H1 (cell line): ENCODE results near the gene GABRG3. TPM values are rescaled to one million over a fixed set of nuclear protein-coding genes. Genes with fewer than 3 reads are reported as not detected.

ENCODE experiments used
- CTCF ChIA-PET: fragments of 300-600 bp; sonication (Branson Sonifier 250); formaldehyde crosslinking; loops from one replicate; lab custom pipeline; 2021; ENCODE audit not compliant: partially characterized antibody; lab: Charles Lee
- POLR2A ChIA-PET: fragments of 300-600 bp; sonication (Branson Sonifier 250); formaldehyde crosslinking; loops from one replicate; lab custom pipeline; 2021; ENCODE audit warnings: inconsistent platforms; ENCODE audit not compliant: partially characterized antibody; lab: Charles Lee
- DNase-seq, 2 experiments: peaks; one replicate each; pipeline versions ENCODE4 v3.0.0 to v3.0.0-alpha.2; 2010 to 2022; ENCODE audit warnings: low spot score in 2 of 2, low read depth in 1 of 2, mixed read lengths in 1 of 2
- FAIRE-seq: peaks from 2 replicates; lab custom pipeline; 2011; peaks lifted over from hg19 to GRCh38; lab: Jason Lieb, UNC
- H2AFZ ChIP-seq: 2 replicates; pipeline ENCODE4 v1.8.1; 2012; ENCODE audit warnings: low read length, inconsistent platforms
- H2AK5ac ChIP-seq: 2 replicates; pipeline ENCODE4 v1.6.1; 2013; ENCODE audit warnings: low read depth, low read length
- H2BK120ac ChIP-seq: replicated peaks from 2 replicates; pipeline ENCODE3; 2013; ENCODE audit warnings: low read depth, low read length, inconsistent platforms
- H2BK12ac ChIP-seq: 2 replicates; pipeline ENCODE4 v1.6.1; 2013; ENCODE audit warnings: low read depth, low read length
- H2BK15ac ChIP-seq: 2 replicates; pipeline ENCODE4 v1.6.1; 2013; ENCODE audit warnings: low read length
- H2BK20ac ChIP-seq: 2 replicates; pipeline ENCODE4 v1.6.1; 2013; ENCODE audit warnings: low read length
- H2BK5ac ChIP-seq: 2 replicates; pipeline ENCODE4 v1.6.1; 2013; ENCODE audit warnings: low read depth, low read length
- H3K14ac ChIP-seq: 2 replicates; pipeline ENCODE4 v1.6.1; 2013; ENCODE audit warnings: inconsistent platforms; ENCODE audit not compliant: insufficient read length
- H3K18ac ChIP-seq: 2 replicates; pipeline ENCODE4 v1.6.1; 2013; ENCODE audit warnings: low read length; ENCODE audit errors: extremely low read depth
- H3K23ac ChIP-seq: 2 replicates; pipeline ENCODE4 v1.6.1; 2013; ENCODE audit warnings: inconsistent platforms; ENCODE audit not compliant: insufficient read length
- H3K23me2 ChIP-seq: 2 replicates; pipeline ENCODE4 v1.6.1; 2013; ENCODE audit warnings: low read depth, low read length
- H3K27ac ChIP-seq: 2 replicates; pipeline ENCODE4 v1.6.1; 2011; ENCODE audit warnings: low read depth, low read length, inconsistent platforms
- H3K27me3 ChIP-seq, 4 experiments: replicated peaks in 1 of 4; 1 replicate in 1 of 4; 2 replicates in 3 of 4; pipeline versions ENCODE4 v1.6.1 to v1.8.1; 2011 to 2013; ENCODE audit warnings: low read length in 3 of 4, mild to moderate bottlenecking in 3 of 4, inconsistent platforms in 2 of 4, mixed read lengths in 2 of 4, moderate library complexity in 1 of 4; ENCODE audit not compliant: control insufficient read depth in 3 of 4, insufficient read depth in 3 of 4; ENCODE audit errors: extremely low read depth in 1 of 4
- H3K36me3 ChIP-seq, 4 experiments: 2 replicates each; pipeline versions ENCODE4 v1.6.1 to v1.8.1; 2011 to 2013; ENCODE audit warnings: mild to moderate bottlenecking in 4 of 4, low read length in 3 of 4, moderate library complexity in 2 of 4, control low read depth in 1 of 4, inconsistent platforms in 1 of 4; ENCODE audit not compliant: insufficient read depth in 4 of 4, control insufficient read depth in 2 of 4
- H3K4ac ChIP-seq: replicated peaks from 2 replicates; pipeline ENCODE3; 2013; ENCODE audit warnings: low read length, low read depth, mixed read lengths, inconsistent platforms; ENCODE audit not compliant: insufficient read length
- H3K4me1 ChIP-seq, 4 experiments: replicated peaks in 1 of 4; 1 replicate in 1 of 4; 2 replicates in 3 of 4; pipeline versions ENCODE4 v1.6.1 to v1.8.1; 2011 to 2013; ENCODE audit warnings: low read length in 3 of 4, inconsistent platforms in 2 of 4, mixed read lengths in 1 of 4; ENCODE audit not compliant: insufficient read depth in 4 of 4, control insufficient read depth in 3 of 4
- H3K4me2 ChIP-seq, 2 experiments: 2 replicates each; pipeline versions ENCODE4 v1.6.1 to v1.8.1; 2011 to 2013; ENCODE audit warnings: low read depth in 2 of 2, low read length in 2 of 2, control low read depth in 1 of 2, inconsistent platforms in 1 of 2, mild to moderate bottlenecking in 1 of 2; ENCODE audit not compliant: insufficient read depth in 1 of 2
- H3K4me3 ChIP-seq, 4 experiments: fragments of 200-600, 300-600 bp in 1 of 4; sonication (generic), shearing (Covaris generic), sonication (Bioruptor Twin) in 1 of 4; 2 replicates each; pipeline versions ENCODE4 v1.5.1 to v1.8.1; 2011 to 2016; ENCODE audit warnings: low read length in 4 of 4, low read depth in 3 of 4, control low read depth in 2 of 4, inconsistent platforms in 2 of 4, mild to moderate bottlenecking in 2 of 4, mixed read lengths in 1 of 4, moderate library complexity in 1 of 4; ENCODE audit not compliant: insufficient read depth in 2 of 4; ENCODE audit errors: extremely low read depth in 1 of 4
- H3K56ac ChIP-seq: replicated peaks from 2 replicates; pipeline ENCODE3; 2013; ENCODE audit warnings: low read depth, mild to moderate bottlenecking, mixed read lengths, low read length, inconsistent platforms; ENCODE audit not compliant: insufficient read length
- H3K79me1 ChIP-seq: 2 replicates; pipeline ENCODE4 v1.6.1; 2013; ENCODE audit warnings: low read depth, low read length, control low read depth
- H3K79me2 ChIP-seq, 2 experiments: 2 replicates each; pipeline versions ENCODE4 v1.6.1 to v1.8.1; 2012 to 2013; ENCODE audit warnings: low read length in 2 of 2, mild to moderate bottlenecking in 2 of 2, inconsistent platforms in 1 of 2; ENCODE audit not compliant: insufficient read depth in 2 of 2, control insufficient read depth in 1 of 2
- H3K9ac ChIP-seq, 4 experiments: replicated peaks in 1 of 4; 1 replicate in 1 of 4; 2 replicates in 3 of 4; pipeline versions ENCODE4 v1.6.1 to v1.8.1; 2011 to 2013; ENCODE audit warnings: low read depth in 3 of 4, low read length in 3 of 4, control low read depth in 2 of 4, mild to moderate bottlenecking in 2 of 4, moderate library complexity in 2 of 4, inconsistent platforms in 1 of 4; ENCODE audit errors: extremely low read depth in 1 of 4
- H3K9me3 ChIP-seq, 2 experiments: 2 replicates each; pipeline versions ENCODE4 v1.6.1 to v1.8.1; 2012 to 2013; ENCODE audit warnings: mild to moderate bottlenecking in 2 of 2, moderate library complexity in 2 of 2, control low read depth in 1 of 2, inconsistent platforms in 1 of 2, low read depth in 1 of 2, low read length in 1 of 2, mixed read lengths in 1 of 2; ENCODE audit not compliant: insufficient read depth in 2 of 2
- H4K20me1 ChIP-seq, 2 experiments: replicated peaks in 1 of 2; 2 replicates each; pipeline versions ENCODE3 to v1.8.1; 2011 to 2013; ENCODE audit warnings: inconsistent platforms in 2 of 2, low read length in 2 of 2, mild to moderate bottlenecking in 1 of 2; ENCODE audit not compliant: insufficient read depth in 2 of 2, control insufficient read depth in 1 of 2
- H4K5ac ChIP-seq: 2 replicates; pipeline ENCODE4 v1.6.1; 2013; ENCODE audit warnings: low read length, low read depth, mixed read lengths, inconsistent platforms; ENCODE audit not compliant: insufficient read length
- H4K8ac ChIP-seq: 2 replicates; pipeline ENCODE4 v1.8.0; 2013; ENCODE audit warnings: mild to moderate bottlenecking, moderate library complexity, low read length, inconsistent platforms; ENCODE audit not compliant: insufficient read depth; ENCODE audit errors: extremely low read depth
- H4K91ac ChIP-seq: replicated peaks from 2 replicates; pipeline ENCODE3; 2013; ENCODE audit warnings: low read length, mixed read lengths, inconsistent platforms; ENCODE audit not compliant: insufficient read length
- BACH1 ChIP-seq: IDR thresholded peaks from 2 replicates; pipeline ENCODE4 v1.6.1; 2012; ENCODE audit warnings: low read length, improper control_type of control experiment
- CREB1 ChIP-seq: IDR thresholded peaks from 2 replicates; pipeline ENCODE4 v1.6.1; 2012; ENCODE audit warnings: inconsistent platforms
- EGR1 ChIP-seq: IDR thresholded peaks from 2 replicates; pipeline ENCODE4 v1.6.1; 2011; ENCODE audit warnings: low read depth, low read length, borderline replicate concordance
- FOSL1 ChIP-seq: IDR thresholded peaks from 2 replicates; pipeline ENCODE4 v1.6.1; 2011; ENCODE audit warnings: mild to moderate bottlenecking, low read depth, low read length, moderate library complexity; ENCODE audit not compliant: insufficient read depth
- JUND ChIP-seq: IDR thresholded peaks from 2 replicates; pipeline ENCODE4 v1.6.1; 2011; ENCODE audit warnings: mild to moderate bottlenecking, improper control_type of control experiment, low read length
- KDM5A ChIP-seq: fragments of 200-600 bp; IDR thresholded peaks from 2 replicates; pipeline ENCODE4 v1.7.1; 2012; ENCODE audit warnings: mild to moderate bottlenecking, low read length, inconsistent platforms, mixed read lengths
- PHF8 ChIP-seq: fragments of 200-600 bp; sonication (generic); conservative IDR thresholded peaks from 2 replicates; pipeline ENCODE4 v1.7.1; 2012; ENCODE audit warnings: low read depth, mild to moderate bottlenecking, inconsistent platforms, low read length, moderate library complexity
- POLR2AphosphoS5 ChIP-seq: IDR thresholded peaks from 2 replicates; pipeline ENCODE4 v1.6.1; 2011; ENCODE audit warnings: low read depth, low read length
- SIRT6 ChIP-seq: IDR thresholded peaks from one replicate; pipeline ENCODE4 v1.7.1; 2012; ENCODE audit warnings: low read length, inconsistent platforms
- SP2 ChIP-seq: IDR thresholded peaks from 2 replicates; pipeline ENCODE4 v1.6.1; 2012; ENCODE audit warnings: mild to moderate bottlenecking, low read length, inconsistent platforms
- TCF12 ChIP-seq: IDR thresholded peaks from 2 replicates; pipeline ENCODE4 v1.6.1; 2011; ENCODE audit warnings: low read depth, mild to moderate bottlenecking, low read length
- WGBS, 2 experiments: shearing (Covaris generic) in 1 of 2; methylation state at CpG; one replicate each; pipeline versions ENCODE4 v1.1.6 to v1.1.7; 2013 to 2015; ENCODE audit warnings: low lambda C conversion rate in 2 of 2, mixed read lengths in 2 of 2, inconsistent platforms in 1 of 2, low coverage in 1 of 2, missing lambda C conversion rate in 1 of 2; ENCODE audit not compliant: insufficient replicate concordance in 2 of 2, insufficient coverage in 1 of 2, insufficient read length in 1 of 2; ENCODE audit errors: extremely low coverage in 1 of 2, missing lambda C conversion rate in 1 of 2; 5-methylcytosine and 5-hydroxymethylcytosine counted together
- polyA plus RNA-seq, 7 experiments: library from polyadenylated mRNA; depleted of rRNA in 3 of 7; stranded (reverse) in 5 of 7; unstranded in 2 of 7; fragments of >200 nt in 5 of 7; fragments of 200-250 nt in 2 of 7; gene quantifications; 1 replicate in 5 of 7; 2 replicates in 1 of 7; 4 replicates in 1 of 7; pipeline versions ENCODE4 v1.2.1 to v1.2.3, GENCODE V29; 2011 to 2013; ENCODE audit warnings: missing spikeins in 2 of 7, mixed read lengths in 2 of 7
- total RNA-seq: library from RNA; stranded (reverse); fragmentation: NEBNext Ultra II Directional; extraction: Animal tissue kit (Norgen Biotek cat#: 25700); gene quantifications from 2 replicates; pipeline ENCODE4 v1.2.1, GENCODE V29; 2021
- TF ChIP-seq, protein P1 (sequence below): IDR thresholded peaks from 2 replicates; pipeline ENCODE4 v1.6.1; 2012; ENCODE audit warnings: low read length, inconsistent platforms

GABRG3 gene
- total and polyA plus RNA-seq, 2 of the 8 experiments (the other 6 are each of a cell fraction or from before 2014, with no cell fraction given), result 0.17 to 0.80 TPM

DNA sequence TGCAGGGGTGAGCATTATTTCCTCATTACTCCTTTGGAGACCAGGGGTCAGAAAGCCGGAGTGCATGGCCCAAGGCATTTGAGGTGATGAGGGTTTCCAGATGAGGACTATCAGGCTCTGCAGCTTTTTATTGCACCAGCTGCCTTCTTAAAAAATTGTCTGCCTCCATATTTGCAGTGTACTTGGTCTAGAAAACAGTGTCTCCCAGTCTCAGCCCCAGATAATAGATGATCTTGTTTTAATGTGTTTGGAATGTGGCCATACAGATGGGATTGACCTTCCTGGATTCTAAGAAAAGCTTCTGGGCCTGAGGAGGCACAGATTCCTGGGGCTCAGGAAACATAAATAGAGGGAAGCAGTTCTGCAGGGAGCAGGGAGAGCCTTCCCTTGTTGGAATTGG, 123.3 kb downstream of the GABRG3 start:
- Histone ChIP-seq H2BK15ac (no peak overlapping the region), H3K23ac (no peak overlapping the region), H2BK20ac (no peak overlapping the region), H2BK5ac (no peak overlapping the region), H3K9ac (no peak overlapping the region), H3K4me2 (no peak overlapping the region), H4K8ac (no peak overlapping the region), H2AFZ (no peak overlapping the region), H4K20me1 (no peaks in the 10 kb centered on the region), H3K9me3 (peaks cover 3 to 6% of the 10 kb centered on the region in 2 experiments; a peak in 2 of 4 replicates), H2BK12ac (no peak overlapping the region), H3K14ac (no peak overlapping the region), H3K18ac (no peak overlapping the region), H2AK5ac (no peak overlapping the region), H4K91ac (no peak overlapping the region), H3K27ac (no peak overlapping the region), H3K27me3 (no peaks in the 10 kb centered on the region; a peak in 1 of 7 replicates), H2BK120ac (no peak overlapping the region), H3K79me2 (no peaks in the 10 kb centered on the region), H3K56ac (no peak overlapping the region), H3K4me3 (no peak overlapping the region), H3K4ac (no peak overlapping the region), H3K23me2 (no peaks in the 10 kb centered on the region), H3K36me3 (no peaks in the 10 kb centered on the region), H3K4me1 (peaks cover 0 to 8% (median 4%) of the 10 kb centered on the region in 4 experiments; a peak in 3 of 7 replicates), H3K79me1 (no peaks in the 10 kb centered on the region), H4K5ac (no peak overlapping the region)
- 88% methylated on average over 1 of the region's 1 CpG; no CpG with 5 or more reads in 1 of the 2 experiments for WGBS, 2 experiments
- CTCF ChIA-PET, result interaction anchor here (1.4 kb wide), 1 partner anchor 35 kb away, joined by 5 read pairs; no protein-coding TSS in a partner anchor
- POLR2A ChIA-PET, result no interaction called here
- TF ChIP-seq PHF8 (no peak), SP2 (no peak), JUND (no peak), TCF12 (no peak), SIRT6 (no peak), KDM5A (no peak), POLR2AphosphoS5 (no peak), EGR1 (no peak), CREB1 (no peak), FOSL1 (no peak), BACH1 (no peak)
- TF ChIP-seq, protein P1, sequence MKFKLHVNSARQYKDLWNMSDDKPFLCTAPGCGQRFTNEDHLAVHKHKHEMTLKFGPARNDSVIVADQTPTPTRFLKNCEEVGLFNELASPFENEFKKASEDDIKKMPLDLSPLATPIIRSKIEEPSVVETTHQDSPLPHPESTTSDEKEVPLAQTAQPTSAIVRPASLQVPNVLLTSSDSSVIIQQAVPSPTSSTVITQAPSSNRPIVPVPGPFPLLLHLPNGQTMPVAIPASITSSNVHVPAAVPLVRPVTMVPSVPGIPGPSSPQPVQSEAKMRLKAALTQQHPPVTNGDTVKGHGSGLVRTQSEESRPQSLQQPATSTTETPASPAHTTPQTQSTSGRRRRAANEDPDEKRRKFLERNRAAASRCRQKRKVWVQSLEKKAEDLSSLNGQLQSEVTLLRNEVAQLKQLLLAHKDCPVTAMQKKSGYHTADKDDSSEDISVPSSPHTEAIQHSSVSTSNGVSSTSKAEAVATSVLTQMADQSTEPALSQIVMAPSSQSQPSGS, result no peak
- FAIRE-seq, result no peak
- no peak for DNase-seq
